HCT116 (cell line): ENCODE data around the gene S1PR4.

ENCODE experiments used
- CTCF ChIP-seq, 3 experiments: fragments of 200-600 bp in 1 of 3; sonication (generic) in 1 of 3; IDR thresholded peaks in 2 of 3; conservative IDR thresholded peaks in 1 of 3; 2 replicates each; pipeline ENCODE4 v1.5.1; 2012 to 2017; ENCODE audit warnings: low read depth in 2 of 3, low read length in 2 of 3, antibody characterized with exemption in 1 of 3, borderline replicate concordance in 1 of 3, control low read depth in 1 of 3, mild to moderate bottlenecking in 1 of 3, mixed read lengths in 1 of 3, mixed run types in 1 of 3, moderate library complexity in 1 of 3; ENCODE audit not compliant: insufficient read depth in 1 of 3
- ELF1 ChIP-seq: IDR thresholded peaks from 2 replicates; pipeline ENCODE4 v1.6.1; 2012; ENCODE audit warnings: low read depth, borderline replicate concordance
- EZH2 ChIP-seq: fragments of 200-600 bp; sonication (generic); IDR thresholded peaks from 2 replicates; pipeline ENCODE4 v1.6.1; 2017; ENCODE audit warnings: antibody characterized with exemption, mixed run types
- POLR2A ChIP-seq: IDR thresholded peaks from 2 replicates; pipeline ENCODE4 v1.7.0; 2011; ENCODE audit warnings: borderline replicate concordance; ENCODE audit not compliant: insufficient read depth, insufficient read length; ENCODE audit errors: extremely low read depth
- POLR2AphosphoS5 ChIP-seq: IDR thresholded peaks from 2 replicates; pipeline ENCODE4 v1.6.1; 2011; ENCODE audit warnings: mild to moderate bottlenecking, low read depth, low read length, moderate library complexity
- REST ChIP-seq: IDR thresholded peaks from 2 replicates; pipeline ENCODE4 v1.6.1; 2012; ENCODE audit warnings: low read depth
- SIN3A ChIP-seq: IDR thresholded peaks from 2 replicates; pipeline ENCODE4 v1.6.1; 2012; ENCODE audit warnings: low read depth
- SRF ChIP-seq: IDR thresholded peaks from 2 replicates; pipeline ENCODE4 v1.6.1; 2012; ENCODE audit warnings: low read depth
- YY1 ChIP-seq: IDR thresholded peaks from 2 replicates; pipeline ENCODE4 v1.6.1; 2011; ENCODE audit warnings: low read length, low read depth, moderate library complexity, mild to moderate bottlenecking; ENCODE audit not compliant: insufficient replicate concordance; ENCODE audit errors: extremely low read depth
- ZBTB33 ChIP-seq: IDR thresholded peaks from 2 replicates; pipeline ENCODE4 v1.6.1; 2011; ENCODE audit warnings: mild to moderate bottlenecking, low read length, moderate library complexity; ENCODE audit not compliant: insufficient replicate concordance; ENCODE audit errors: extremely low read depth

GRCh38 chr19:3194106-3195087 is 15.8 kb downstream of the S1PR4 start:
- TF ChIP-seq CTCF (IDR thresholded peaks at IDR 0.05 in 2 of 3, conservative IDR thresholded peaks at IDR 0.05 in 1 of 3; ENCODE audit: borderline replicate concordance in 1 of 3, insufficient read depth in 1 of 3, low read depth in 2 of 3, low read length in 2 of 3) (no peak), POLR2A (no peak), EZH2 (no peak), YY1 (no peak), ZBTB33 (no peak), POLR2AphosphoS5 (no peak), SRF (no peak), SIN3A (no peak), ELF1 (no peak), REST (no peak)
